GM12878 (cell line): Measurements from ENCODE around the gene CELF2. TPM values are rescaled to one million over a fixed set of nuclear protein-coding genes. Genes with fewer than 3 reads are reported as not detected.

Source experiments
- ASH2L ChIP-seq: fragments of 300-600, 200-600 bp; sonication (generic); IDR thresholded peaks from 2 replicates; pipeline ENCODE4 v1.6.1; 2017; ENCODE audit warnings: low read depth, mild to moderate bottlenecking, borderline replicate concordance
- ATF3 ChIP-seq: IDR thresholded peaks from 2 replicates; pipeline ENCODE4 v1.6.1; 2011; ENCODE audit warnings: low read depth, mild to moderate bottlenecking, low read length, moderate library complexity, borderline replicate concordance; ENCODE audit errors: extremely low read depth
- BACH1 ChIP-seq: fragments of 450-650 bp; IDR thresholded peaks from 2 replicates; pipeline ENCODE4 v1.6.1; 2017; ENCODE audit warnings: mild to moderate bottlenecking, borderline replicate concordance
- CHD1 ChIP-seq: IDR thresholded peaks from 2 replicates; pipeline ENCODE4 v1.6.1; 2012; ENCODE audit warnings: low read depth, low read length, improper control_type of control experiment
- E2F8 ChIP-seq: fragments of 450-650 bp; IDR thresholded peaks from 2 replicates; pipeline ENCODE4 v1.6.1; 2018; ENCODE audit warnings: mild to moderate bottlenecking, low read depth, moderate library complexity; ENCODE audit not compliant: partially characterized antibody
- EED ChIP-seq: sonication (generic); IDR thresholded peaks from 2 replicates; pipeline ENCODE4 v1.6.1; 2016; ENCODE audit warnings: antibody characterized with exemption, low read depth
- EGR1 ChIP-seq, 2 experiments: IDR thresholded peaks; 1 replicate in 1 of 2; 2 replicates in 1 of 2; pipeline ENCODE4 v1.6.1; 2011 to 2012; ENCODE audit warnings: low read depth in 2 of 2, low read length in 2 of 2, borderline replicate concordance in 1 of 2, mild to moderate bottlenecking in 1 of 2, moderate library complexity in 1 of 2
- FOS ChIP-seq: IDR thresholded peaks from 3 replicates; pipeline ENCODE4 v1.6.1; 2011; ENCODE audit warnings: borderline replicate concordance; ENCODE audit not compliant: insufficient read length; ENCODE audit errors: extremely low read depth
- GABPA ChIP-seq: IDR thresholded peaks from 2 replicates; pipeline ENCODE4 v1.6.1; 2014; ENCODE audit warnings: antibody characterized with exemption, low read depth, mild to moderate bottlenecking, inconsistent platforms
- HDAC2 ChIP-seq: fragments of 200-600 bp; sonication (generic); IDR thresholded peaks from 2 replicates; pipeline ENCODE4 v1.6.1; 2017
- IKZF1 ChIP-seq: fragments of 450-650 bp; conservative IDR thresholded peaks from 2 replicates; pipeline ENCODE4 v1.6.1; 2017; ENCODE audit warnings: antibody characterized with exemption, mild to moderate bottlenecking
- IKZF2 ChIP-seq, 2 experiments: fragments of 450-650 bp; IDR thresholded peaks; 2 replicates each; pipeline ENCODE4 v1.6.1; 2017; ENCODE audit warnings: mild to moderate bottlenecking in 2 of 2, moderate library complexity in 2 of 2
- KAT2A ChIP-seq: conservative IDR thresholded peaks from 2 replicates; pipeline ENCODE4 v1.6.1; 2011; ENCODE audit warnings: low read depth, low read length; ENCODE audit not compliant: control insufficient read depth
- LARP7 ChIP-seq: fragments of 450-650 bp; IDR thresholded peaks from 2 replicates; pipeline ENCODE4 v1.6.1; 2017; ENCODE audit warnings: mild to moderate bottlenecking
- MTA3 ChIP-seq: IDR thresholded peaks from 2 replicates; pipeline ENCODE4 v1.6.1; 2012; ENCODE audit warnings: low read length, inconsistent platforms, borderline replicate concordance
- NBN ChIP-seq: fragments of 450-650 bp; IDR thresholded peaks from 2 replicates; pipeline ENCODE4 v1.6.1; 2016
- NR2F1 ChIP-seq: fragments of 450-650 bp; conservative IDR thresholded peaks from 2 replicates; pipeline ENCODE4 v1.6.1; 2017; ENCODE audit warnings: mild to moderate bottlenecking
- PAX8 ChIP-seq: fragments of 450-650 bp; IDR thresholded peaks from 2 replicates; pipeline ENCODE4 v1.6.1; 2017; ENCODE audit warnings: mild to moderate bottlenecking, moderate library complexity
- PML ChIP-seq: IDR thresholded peaks from 2 replicates; pipeline ENCODE4 v1.6.1; 2012; ENCODE audit warnings: low read length, inconsistent platforms
- POLR2A ChIP-seq: IDR thresholded peaks from 2 replicates; pipeline ENCODE4 v1.6.1; 2011; ENCODE audit warnings: low read depth, mild to moderate bottlenecking, low read length
- POLR2AphosphoS2 ChIP-seq: IDR thresholded peaks from 2 replicates; pipeline ENCODE4 v1.6.1; 2011; ENCODE audit warnings: low read depth, mild to moderate bottlenecking, low read length, improper control_type of control experiment, moderate library complexity
- RAD51 ChIP-seq: fragments of 450-650 bp; IDR thresholded peaks from 2 replicates; pipeline ENCODE4 v1.6.1; 2016; ENCODE audit warnings: moderate library complexity, mild to moderate bottlenecking, inconsistent platforms
- RELB ChIP-seq: fragments of 450-650 bp; IDR thresholded peaks from 2 replicates; pipeline ENCODE4 v1.6.1; 2017; ENCODE audit warnings: low read depth, mild to moderate bottlenecking, moderate library complexity
- SIN3A ChIP-seq: IDR thresholded peaks from 2 replicates; pipeline ENCODE4 v1.6.1; 2012; ENCODE audit warnings: low read depth, low read length, improper control_type of control experiment
- SIX5 ChIP-seq: IDR thresholded peaks from 2 replicates; pipeline ENCODE4 v1.6.1; 2011; ENCODE audit warnings: mild to moderate bottlenecking, low read depth, low read length, moderate library complexity; ENCODE audit not compliant: severe bottlenecking
- SMAD1 ChIP-seq: fragments of 450-650 bp; IDR thresholded peaks from 2 replicates; pipeline ENCODE4 v1.6.1; 2018; ENCODE audit warnings: mild to moderate bottlenecking, low read depth; ENCODE audit not compliant: partially characterized antibody
- SP1 ChIP-seq: IDR thresholded peaks from one replicate; pipeline ENCODE4 v1.6.1; 2011; ENCODE audit warnings: low read depth, low read length
- STAT1 ChIP-seq: fragments of 450-650 bp; conservative IDR thresholded peaks from 2 replicates; pipeline ENCODE4 v1.6.1; 2014; ENCODE audit warnings: antibody characterized with exemption, mild to moderate bottlenecking
- TCF7 ChIP-seq: IDR thresholded peaks from 2 replicates; pipeline ENCODE4 v1.6.1; 2014; ENCODE audit warnings: antibody characterized with exemption, borderline replicate concordance
- YBX1 ChIP-seq: fragments of 450-650 bp; IDR thresholded peaks from 2 replicates; pipeline ENCODE4 v1.6.1; 2016; ENCODE audit warnings: antibody characterized with exemption
- YY1 ChIP-seq: IDR thresholded peaks from 2 replicates; pipeline ENCODE4 v1.6.1; 2011; ENCODE audit warnings: low read depth, mild to moderate bottlenecking, low read length
- ZBED1 ChIP-seq: IDR thresholded peaks from 2 replicates; pipeline ENCODE4 v1.6.1; 2016; ENCODE audit warnings: borderline replicate concordance
- polyA plus RNA-seq, 11 experiments: library from polyadenylated mRNA; depleted of rRNA in 4 of 11; unstranded in 6 of 11; stranded (reverse) in 5 of 11; fragments of >200 nt; fragmentation: Nextera tagmentation in 4 of 11; fragmentation: Illumina TruSeq in 1 of 11; extraction: Ambion mirVana in 4 of 11; extraction: Trizol in 1 of 11; gene quantifications; 1 replicate in 1 of 11; 2 replicates in 10 of 11; pipeline versions ENCODE4 v1.2.1 to v1.2.3, GENCODE V29; 2011 to 2016; ENCODE audit warnings: inconsistent platforms in 2 of 11, missing spikeins in 2 of 11, low read depth in 1 of 11
- total RNA-seq, 4 experiments: library from RNA; depleted of rRNA in 3 of 4; stranded (reverse); fragments of >200 nt in 3 of 4; fragmentation: Illumina TruSeq in 1 of 4; extraction: Trizol in 1 of 4; gene quantifications; 2 replicates each; pipeline versions ENCODE4 v1.2.1 to v1.2.3, GENCODE V29; 2013 to 2021

The CELF2 gene
- total and polyA plus RNA-seq, 10 of the 15 experiments (the other 5 are each of a cell fraction or from before 2014, with no cell fraction given) = 20.8 to 129 (median 86.3) TPM

GRCh38 chr10:11209830-11210181 is 192.1 kb downstream of the CELF2 start (continued):
- TF ChIP-seq GABPA (no peak), RELB (no peak; the same call in 1 of the 2 replicates), SIX5 (no peak), YBX1 (no peak), EED (0 out of 2 replicates have a peak, but pooled peaks have one; percentile 27), YY1 (0 out of 2 replicates have a peak, but pooled peaks have one; percentile 10), STAT1 (no peak), POLR2AphosphoS2 (no peak), MTA3 (peak; percentile 57; the same call in 1 of the 2 replicates), LARP7 (no peak), SMAD1 (no peak), HDAC2 (no peak), POLR2A (no peak), ASH2L (no peak), SP1 (no peak), RAD51 (no peak), IKZF1 (no peak), TCF7 (no peak), NBN (no peak), E2F8 (no peak), ZBED1 (no peak), SIN3A (no peak), FOS (no peak), KAT2A (no peak), PML (no peak), PAX8 (no peak), IKZF2 (IDR thresholded peaks at IDR 0.05) (peak in 1 of 2 experiments; percentile 6; a peak in 1 of 4 replicates), BACH1 (no peak), NR2F1 (no peak), CHD1 (no peak), ATF3 (no peak), EGR1 (IDR thresholded peaks at IDR 0.05; ENCODE audit: borderline replicate concordance in 1 of 2, low read depth in 2 of 2, low read length in 2 of 2) (no peak)
